ENCODE results near the gene TUBGCP5. TPM values are rescaled to one million over a fixed set of nuclear protein-coding genes. Genes with fewer than 3 reads are reported as not detected.
"Not testable (repeated sequence)": the region's sequence is repeated elsewhere in the genome, so short reads cannot be mapped to it uniquely, and the experiment has no call there.

Gene TUBGCP5
- total RNA-seq, 1 experiment from 2014 or later = 27.9 TPM

DNA sequence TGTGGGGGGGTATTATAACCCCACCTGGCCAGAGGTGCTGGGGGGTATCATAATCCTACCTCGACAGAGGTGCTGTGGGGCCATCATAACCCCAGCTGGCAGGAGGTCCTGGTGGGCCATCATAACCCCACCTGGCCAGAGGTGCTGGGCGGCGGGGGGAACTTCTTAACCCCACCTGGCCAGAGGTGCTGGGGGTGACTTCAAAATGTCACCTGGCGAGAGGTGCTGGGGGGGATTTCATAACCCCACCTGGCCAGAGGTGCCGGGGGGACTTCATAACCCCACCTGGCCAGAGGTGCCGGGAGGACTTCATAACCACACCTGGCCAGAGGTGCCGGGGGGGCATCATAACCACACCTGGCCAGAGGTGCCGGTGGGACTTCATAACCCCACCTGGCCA is 2.4 kb upstream of the TUBGCP5 start:
- DNase-seq (ENCODE audit: low spot score) = not testable (repeated sequence)

DNA sequence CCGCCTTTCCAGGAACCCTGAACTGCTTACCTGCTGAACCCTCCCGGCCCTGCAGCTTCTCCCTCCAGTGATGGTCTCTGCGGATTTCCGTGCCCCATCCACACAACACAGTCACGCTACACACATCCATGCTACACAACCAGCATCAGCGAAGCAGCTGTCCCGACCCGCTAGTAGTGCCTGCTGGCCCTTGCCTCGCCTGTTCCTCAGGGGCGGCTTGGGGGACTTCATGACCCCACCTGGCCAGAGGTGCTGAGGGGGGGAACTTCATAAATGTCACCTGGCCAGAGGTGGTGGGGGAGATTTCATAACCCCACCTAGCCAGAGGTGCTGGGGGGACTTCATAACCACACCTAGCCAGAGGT is 530 bp upstream of the TUBGCP5 start:
- DNase-seq (ENCODE audit: low spot score) = no peak

DNA sequence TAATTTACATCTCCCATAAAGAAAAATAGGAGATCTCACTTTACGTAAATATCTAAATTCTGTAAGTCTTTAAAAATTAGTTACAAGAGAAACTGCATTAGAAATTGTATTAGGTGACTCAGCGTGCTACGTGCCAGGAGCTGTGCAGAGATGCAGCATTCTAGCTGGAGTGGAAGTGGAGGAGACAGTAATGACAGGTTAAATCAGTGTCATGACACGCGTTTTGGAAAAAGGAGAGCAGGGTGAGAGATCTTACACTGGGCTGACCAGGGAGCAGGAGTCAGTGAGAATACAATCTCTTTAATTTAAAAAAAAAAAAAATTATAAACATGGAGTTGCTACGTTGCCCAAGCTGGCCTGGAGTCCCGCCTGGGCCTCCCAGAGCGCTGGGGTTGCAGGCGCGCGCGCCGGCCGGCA is 635 bp downstream of the TUBGCP5 start:
- DNase-seq (ENCODE audit: low spot score) = peak; percentile 23

DNA sequence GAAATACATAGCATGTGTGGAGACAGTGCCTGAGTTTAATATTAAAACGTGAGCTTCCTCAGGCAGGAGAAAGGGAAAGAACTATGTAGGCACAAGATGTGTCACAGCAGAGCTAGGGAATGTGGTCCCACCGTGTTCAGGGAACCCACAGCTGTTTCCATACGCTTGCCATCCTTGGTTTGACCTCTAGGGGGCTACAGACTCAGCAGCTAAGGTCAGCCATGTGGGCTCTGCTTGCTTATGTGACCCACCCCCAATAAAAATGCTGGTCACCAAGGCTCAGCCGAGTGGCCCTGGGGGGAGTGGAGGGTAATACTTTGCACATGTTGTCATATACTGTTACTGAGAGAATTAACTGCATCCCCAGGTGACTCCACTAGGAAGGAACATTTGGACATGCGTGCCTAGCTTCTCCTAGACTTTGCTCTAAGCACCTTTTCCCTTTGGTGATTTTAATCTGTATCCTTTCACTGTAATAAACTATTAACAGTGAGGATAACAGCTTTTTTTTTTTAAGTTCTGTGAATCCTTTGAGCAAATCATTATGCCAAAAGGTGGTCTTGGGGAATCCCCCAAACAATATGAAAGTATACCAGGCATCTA is 3.3 kb downstream of the TUBGCP5 start:
- peak; percentile 37 for DNase-seq (ENCODE audit: low spot score)

DNA sequence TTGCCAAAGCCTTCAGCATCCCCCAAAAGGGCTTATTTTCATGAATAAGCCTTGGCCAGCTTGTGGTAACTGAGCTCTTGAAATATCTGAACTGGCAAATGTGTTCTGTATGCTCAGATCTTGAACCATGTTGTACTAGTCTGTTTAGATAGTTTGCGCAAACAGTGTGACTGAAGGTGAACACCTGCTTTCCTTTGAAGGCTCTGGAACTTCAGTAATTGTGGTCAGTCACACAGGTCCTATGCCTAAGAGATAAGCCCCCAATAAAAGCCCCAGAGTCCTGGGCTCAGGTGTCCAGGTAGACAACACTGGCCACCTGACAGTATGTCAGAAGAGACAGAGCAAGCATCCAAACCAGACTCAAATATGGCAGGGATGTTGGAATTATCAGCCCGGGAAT is 5.4 kb downstream of the TUBGCP5 start:
- DNase-seq (ENCODE audit: low spot score) = no peak

DNA sequence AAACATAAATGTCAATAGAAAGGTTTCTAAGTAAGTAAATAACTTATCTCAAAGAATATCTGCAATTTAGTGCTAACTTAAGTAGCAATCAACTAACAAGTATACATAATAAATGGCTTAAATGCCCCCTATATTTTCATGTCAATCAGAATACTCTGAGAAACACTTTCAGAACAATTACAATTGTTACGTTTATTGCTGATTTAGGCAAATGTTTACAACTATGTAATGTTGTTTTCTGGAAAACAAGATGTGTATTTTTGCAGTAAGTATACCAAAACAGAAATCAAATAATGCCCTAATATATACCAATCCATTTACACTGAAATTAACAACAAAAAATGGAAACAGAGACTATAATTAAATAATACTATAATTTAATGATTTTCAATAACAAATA is 13.2 kb downstream of the TUBGCP5 start:
- DNase-seq (ENCODE audit: low spot score) = no peak

DNA sequence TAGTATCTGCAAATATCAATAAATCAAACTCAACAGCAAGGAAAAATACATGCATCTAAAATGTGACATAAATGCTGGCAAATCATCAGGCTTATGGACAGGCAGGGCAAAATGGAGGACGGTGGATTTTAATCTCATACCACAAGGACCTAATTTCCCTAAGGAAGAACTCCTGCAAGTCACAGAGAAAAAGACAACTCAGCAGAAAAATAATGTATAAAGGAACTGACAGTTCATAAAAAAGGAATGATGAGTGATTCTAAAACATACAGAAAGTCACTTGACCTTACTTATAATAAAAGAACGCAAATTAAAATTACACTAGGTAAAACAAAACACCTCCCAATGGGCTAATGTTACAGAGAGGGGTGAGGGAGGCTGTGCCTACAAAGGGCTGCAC is 17.2 kb downstream of the TUBGCP5 start:
- DNase-seq (ENCODE audit: low spot score) = no peak

DNA sequence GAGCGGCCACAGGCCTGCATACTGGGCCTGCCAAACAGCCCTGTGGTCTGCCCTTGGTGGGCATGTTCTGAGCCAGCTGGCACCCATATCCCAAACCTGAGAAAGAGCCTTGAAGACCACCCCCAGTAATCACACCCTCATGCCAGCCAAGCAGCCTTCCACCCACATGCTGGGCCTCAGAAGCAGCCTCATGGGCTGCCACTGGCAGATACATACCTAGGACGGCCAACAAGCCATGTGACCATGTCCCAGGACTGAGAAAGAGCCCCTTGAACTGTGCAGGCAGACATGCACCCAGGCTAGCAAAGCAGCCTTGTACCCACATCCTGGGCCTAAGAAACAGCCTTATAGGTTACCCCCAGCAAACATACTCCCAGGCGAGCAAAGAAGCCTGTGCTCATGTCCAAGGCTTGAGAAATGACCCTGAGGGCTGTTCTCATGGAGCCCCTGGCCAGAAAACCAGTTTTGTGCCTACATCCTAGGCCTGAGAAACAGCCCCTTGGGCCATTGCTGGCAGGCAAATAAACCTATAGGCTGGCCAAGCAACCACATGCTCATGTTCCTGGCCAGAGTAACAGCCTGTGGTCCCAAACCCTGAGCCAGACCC is 24.9 kb downstream of the TUBGCP5 start:
- no peak for DNase-seq (ENCODE audit: low spot score)

DNA sequence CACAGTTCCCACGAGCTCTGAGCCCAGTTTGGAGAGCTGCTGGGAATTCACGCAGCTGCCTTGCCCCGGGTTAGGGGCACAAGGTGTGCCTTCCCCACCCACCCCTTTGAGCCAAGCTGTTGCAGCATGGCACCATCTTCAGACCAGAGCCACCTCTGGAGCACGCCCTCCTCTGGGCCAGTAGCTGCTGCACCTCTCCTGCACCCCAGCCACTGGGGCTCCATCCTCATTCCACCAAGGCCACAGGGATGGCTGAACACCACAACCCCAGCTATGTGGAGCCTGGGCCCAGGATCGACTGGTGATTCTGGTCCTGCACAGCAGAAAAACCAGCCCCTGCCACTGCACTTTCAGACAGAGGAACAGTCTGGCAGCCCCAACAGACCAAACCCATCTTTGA is 25.7 kb downstream of the TUBGCP5 start:
- DNase-seq (ENCODE audit: low spot score) = no peak

DNA sequence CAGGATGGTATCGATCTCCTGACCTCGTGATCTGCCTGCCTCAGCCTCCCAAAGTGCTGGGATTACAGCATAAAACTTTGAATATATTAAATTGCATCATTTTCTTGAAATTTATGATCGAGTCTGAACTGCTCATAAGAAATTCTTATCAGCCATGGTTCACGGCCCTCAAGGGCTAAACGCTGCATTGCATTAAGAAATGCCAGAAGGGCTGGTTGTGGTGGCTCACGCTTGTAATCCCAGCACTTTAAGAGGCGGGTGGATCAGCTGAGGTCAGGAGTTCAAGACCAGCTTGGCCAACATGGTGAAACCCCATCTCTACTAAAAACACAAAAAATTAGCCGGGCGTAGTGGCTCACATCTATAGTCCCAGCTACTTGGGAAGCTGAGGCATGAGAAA is 26.8 kb downstream of the TUBGCP5 start:
- not testable (repeated sequence) for DNase-seq (ENCODE audit: low spot score)

DNA sequence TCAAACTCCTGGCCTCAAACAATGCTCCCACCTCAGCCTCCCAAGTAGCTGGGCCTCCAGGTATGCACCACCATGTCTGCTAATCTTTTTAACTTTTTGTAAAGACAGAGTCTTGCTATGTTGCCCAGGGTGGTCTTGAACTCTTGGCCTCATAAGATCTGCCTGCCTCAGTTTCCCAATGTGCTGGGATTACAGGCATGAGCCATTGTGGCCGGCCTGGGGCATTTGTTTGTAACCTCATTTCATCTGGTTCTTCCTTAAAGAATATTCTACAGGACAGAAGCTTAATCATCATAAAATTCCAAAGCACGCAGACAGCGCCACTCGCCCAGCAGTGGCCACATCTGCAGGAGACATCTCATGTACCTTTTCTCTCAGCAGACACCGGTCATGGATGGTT is 35.6 kb downstream of the TUBGCP5 start:
- no peak for DNase-seq (ENCODE audit: low spot score)

DNA sequence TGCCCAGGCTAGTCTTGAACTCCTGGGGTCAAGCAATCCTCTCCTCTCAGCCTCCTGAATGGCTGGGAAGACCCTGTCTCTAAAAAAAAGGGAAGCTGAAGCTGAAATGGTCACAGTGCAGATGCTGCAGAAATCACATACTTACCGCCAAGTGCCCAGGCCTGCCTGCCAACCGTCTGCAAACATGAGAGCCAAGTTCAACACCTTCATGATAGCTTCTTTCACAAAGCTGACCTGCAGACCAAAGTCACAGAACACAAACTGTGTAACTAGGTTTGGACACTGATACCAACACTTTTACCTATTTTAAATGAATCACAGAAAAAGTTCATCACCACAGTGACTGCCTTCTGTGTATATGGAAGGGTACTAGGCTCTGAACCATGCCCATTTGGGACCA is 36.4 kb downstream of the TUBGCP5 start:
- DNase-seq (ENCODE audit: low spot score) = no peak

DNA sequence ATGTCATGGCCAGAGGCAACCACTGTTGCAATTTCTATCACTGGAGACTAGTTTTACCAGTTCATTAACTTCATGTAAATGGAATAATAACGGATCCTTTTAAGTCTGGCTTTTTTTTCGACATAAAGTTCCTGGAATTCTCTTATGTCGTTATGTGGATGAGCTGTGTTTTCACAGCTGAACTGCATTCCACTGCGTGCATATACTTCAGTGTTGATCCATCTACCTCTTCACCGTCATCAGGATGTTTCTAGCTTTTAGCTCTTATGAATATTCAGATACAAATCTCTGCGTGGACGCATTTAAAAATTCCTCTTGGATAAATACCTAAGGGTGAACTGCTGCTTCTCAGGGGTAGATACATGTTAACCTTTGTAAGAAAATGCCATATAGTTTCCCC is 43.6 kb downstream of the TUBGCP5 start:
- no peak for DNase-seq (ENCODE audit: low spot score)

DNA sequence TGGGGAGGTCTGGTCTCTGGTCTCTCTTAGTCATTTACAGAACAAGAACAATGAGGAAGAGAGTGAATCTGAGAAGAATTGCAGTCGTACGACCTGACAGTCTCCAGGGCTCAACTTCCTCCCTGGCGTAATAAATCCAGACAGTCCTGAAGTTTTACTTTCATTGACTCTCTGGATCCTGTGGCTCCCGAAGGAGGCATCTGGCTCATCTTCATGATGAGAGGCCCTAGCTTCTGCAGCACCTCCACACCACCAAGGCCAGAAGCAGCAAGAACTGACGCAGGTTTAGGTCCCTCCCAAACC is 47.4 kb downstream of the TUBGCP5 start:
- no peak for DNase-seq (ENCODE audit: low spot score)

DNA sequence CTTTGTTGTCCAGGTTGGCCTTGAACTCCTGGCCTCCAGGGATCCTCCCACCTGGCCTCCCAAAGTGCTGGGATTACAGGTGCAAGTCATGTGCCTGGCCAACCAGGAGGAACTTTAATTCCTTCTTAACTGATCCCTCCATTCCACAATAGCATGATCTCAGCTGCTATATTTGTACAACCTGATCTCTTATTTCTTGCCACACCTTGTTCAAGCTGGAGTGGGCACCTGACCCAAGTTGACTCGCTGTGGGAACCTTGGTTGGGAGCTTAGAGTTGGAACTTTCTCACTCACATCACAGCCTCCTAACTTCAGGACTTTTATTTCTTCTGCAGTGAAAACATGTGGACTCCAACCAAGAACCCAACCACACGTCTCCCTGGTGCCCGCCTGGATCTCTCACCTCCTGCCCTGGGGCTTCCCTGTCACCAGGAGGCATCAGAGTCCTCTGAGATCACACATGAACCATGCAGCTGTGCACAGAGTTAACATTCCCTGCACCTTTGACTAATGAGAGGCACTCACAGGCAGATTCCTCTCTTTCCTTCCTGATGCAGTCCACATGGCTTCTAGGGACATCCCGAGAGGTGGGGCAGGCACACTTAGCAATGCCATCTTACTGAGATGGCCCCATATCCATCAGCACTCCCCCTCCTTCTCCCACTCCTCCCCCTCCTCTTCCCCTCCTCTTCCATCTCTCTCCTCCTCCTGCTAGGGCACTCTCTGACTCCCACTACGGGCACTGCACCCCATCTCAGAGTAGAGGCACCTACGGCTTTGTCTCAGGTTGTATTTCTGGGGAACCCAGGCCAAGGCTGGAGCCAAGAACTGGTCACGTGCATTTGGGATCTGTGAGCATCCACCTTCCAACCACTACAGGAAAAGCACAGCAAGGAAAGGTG is 49.5 kb downstream of the TUBGCP5 start:
- no peak for DNase-seq (ENCODE audit: low spot score)

DNA sequence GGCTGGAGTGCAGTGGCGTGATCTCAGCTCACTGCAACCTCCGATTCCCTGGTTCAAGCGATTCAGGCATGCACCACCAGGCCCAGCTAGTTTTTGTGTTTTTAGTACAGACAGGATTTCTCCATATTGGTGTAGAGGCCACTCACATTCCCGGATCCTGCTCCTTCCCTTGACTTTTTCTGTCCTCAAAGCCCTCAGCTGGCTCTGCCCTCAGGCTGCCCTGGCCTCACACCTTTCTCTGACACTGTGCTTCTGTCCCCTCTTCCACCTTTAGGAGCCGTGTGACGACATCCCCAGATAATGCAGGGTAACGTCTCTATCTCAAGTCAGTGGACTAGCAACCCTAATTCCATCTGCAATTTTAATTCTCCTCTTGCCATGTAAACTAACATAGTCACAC is 50.6 kb downstream of the TUBGCP5 start:
- no peak for DNase-seq (ENCODE audit: low spot score)

DNA sequence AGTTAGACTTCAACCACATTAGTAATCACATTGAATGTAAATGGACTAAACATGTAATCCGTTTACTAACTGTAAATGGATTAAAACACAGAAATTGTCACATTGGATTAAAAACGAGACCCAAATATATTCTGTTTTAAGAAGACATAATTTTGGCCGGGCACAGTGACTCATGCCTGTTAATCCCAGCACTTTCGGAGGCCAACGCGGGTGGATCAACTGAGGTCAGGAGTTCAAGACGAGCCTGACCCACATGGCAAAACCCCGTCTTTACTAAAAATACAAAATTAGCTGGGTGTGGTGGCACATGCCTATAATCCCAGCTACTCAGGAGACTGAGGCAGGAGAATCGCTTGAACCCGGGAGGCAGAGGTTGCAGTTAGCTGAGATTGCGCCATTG is 57.4 kb downstream of the TUBGCP5 start:
- not testable (repeated sequence) for DNase-seq (ENCODE audit: low spot score)

DNA sequence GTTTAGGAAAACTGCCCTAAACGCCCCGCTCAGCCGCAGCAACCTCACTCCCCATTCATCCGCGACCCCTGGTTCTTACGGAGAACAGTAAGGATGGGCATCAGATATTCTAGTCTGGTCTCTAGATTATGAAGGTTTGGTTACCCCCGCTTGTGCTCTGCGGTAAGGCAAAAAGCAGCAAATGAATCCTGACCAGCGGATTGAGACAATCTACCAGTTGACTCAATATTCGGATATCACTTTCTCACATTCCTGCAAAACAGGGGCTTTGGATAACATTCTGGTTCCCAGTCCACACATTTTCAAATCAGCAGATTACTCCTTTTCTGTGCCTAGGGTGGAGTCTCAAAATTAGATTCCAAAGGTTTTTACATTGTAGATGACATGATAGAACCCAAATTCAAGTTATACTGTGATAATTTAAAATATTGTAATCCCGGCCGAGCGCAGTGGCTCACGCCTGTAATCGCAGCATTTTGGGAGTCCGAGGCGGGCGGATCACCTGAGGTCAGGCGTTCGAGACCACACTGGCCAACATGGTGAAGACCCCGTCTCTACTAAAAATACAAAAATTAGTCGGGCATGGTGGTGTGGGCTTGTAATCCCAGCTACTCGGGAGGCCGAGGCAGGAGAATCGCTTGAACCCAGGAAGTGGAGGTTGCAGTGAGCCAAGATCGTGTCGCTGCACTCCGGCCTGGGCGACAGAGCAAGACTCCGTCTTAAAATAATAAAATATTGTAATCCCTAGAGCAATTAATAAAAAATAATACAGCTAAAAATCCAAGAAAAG is 58.1 kb downstream of the TUBGCP5 start:
- no peak for DNase-seq (ENCODE audit: low spot score)

DNA sequence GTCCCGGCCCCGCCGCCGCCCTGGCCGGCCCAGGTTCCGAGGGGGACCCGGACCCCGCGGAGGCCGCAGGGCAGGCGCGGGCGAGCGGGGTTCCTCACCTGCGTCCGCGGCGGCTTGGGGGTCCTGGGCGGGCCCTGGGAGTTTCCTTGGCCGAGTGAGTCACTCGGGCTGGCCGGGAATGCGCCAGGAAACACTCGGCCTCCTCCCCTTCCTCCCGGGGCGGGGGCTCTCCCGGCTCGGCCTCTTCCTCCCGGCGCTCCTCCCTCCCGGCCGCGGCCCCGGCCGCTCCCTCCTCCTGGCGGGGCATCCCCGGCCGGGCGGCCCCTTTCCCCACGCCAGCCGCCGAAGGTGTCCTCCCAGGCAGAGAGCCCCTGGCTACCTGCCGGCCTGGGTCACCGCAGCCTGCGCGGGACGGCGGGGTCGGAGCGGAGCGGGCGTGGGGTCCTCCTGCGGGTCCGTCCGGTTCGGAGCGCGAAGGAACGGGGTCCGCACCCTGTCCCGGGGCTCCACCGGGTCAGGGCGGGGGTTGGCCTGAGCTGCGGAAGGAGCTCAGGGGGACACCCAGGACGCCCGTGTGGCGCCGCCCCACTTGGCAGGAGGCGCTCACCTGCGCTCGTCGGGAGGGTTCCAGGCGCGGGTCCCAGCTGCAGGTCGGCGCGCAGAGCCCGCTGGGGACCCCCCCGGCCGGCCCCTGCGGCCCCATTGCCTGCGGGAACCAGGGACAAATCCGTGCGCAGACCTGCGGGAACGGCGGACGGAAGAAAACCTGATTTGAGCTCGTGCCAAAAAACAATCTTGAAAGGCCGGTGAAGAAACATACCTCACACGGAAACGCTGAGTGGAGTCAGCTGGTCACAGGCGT is 58.9 kb downstream of the TUBGCP5 start, which contains the start of gene CYFIP1:
CYFIP1 (minus strand) TSS at position 180 of the 862 bp plus-strand sequence. CDS start 33,083 bp downstream, outside the sequence.
- peak; percentile 73 for DNase-seq (ENCODE audit: low spot score)

DNA sequence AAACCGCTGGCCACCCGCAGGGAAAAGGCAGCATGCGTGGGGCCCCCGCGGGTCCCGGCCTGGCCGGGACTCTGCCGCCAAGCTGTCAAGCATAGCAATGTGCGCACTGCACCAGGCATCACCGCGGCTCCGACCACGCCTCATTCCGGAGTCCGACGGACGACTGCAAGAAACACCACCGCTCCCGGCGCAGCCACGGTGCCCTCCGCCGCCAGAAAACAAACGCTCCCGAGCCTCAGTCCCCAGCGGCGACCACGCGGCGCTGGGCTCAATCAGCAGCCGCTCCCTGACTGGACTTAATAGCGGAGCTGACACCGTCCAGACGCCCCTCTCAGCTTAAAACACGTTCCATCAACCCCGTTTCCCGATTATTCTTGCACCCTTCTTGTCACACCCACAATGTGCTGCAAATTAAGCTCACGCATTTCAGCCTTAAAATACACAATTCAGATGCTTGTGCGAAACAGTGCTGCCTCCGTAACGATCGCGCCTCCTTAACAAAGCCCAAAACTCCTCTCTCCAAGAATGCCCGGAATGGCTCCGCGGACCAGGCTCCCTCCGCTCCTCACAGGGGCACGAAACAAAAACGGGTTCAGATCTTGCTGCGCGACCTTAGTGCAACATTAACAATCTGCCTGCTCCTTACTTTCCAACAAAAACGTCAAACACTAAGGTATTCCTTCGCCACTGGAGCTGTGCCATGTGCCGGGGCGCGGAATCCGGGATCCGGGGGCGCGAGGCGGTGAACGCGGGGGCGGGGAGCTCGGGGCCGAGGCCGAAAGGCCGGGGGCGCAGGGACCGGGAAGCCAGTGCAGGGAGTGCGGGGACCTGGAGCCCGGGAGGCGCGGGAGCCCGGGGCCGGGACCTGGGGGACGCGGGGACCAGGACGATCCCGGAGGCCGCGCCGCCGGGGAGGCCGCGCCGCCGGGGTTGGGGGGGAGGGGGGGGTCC is 59.9 kb downstream of the TUBGCP5 start:
- DNase-seq (ENCODE audit: low spot score) = no peak
